ENCODE data around the gene STX1B.

The STX1B gene

DNA sequence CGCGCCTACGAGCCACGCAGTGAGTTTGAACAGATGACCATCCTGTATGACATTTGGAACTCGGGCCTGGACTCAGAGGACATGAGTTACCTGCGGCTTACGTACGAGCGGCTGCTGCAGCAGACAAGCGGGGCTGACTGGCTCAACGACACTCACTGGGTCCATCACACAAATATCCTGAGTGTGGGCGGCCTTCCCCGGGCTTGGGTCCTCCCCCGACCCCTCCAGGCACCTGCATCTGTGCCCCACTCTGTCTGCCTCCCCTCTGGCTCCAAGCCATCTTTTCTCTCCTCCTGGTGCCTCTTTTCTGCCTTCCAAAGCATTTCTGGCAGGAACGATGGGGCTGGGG, 30.4 kb downstream of the STX1B start:
- no peak overlapping the region for H3K4me3 ChIP-seq (ENCODE audit: low read depth, low read length)

GRCh38 chr16:30979170-30980022, 31.0 kb downstream of the STX1B start:
- no peak overlapping the region for H3K4me3 ChIP-seq (ENCODE audit: low read depth, low read length)

- H3K4me3 ChIP-seq (ENCODE audit: low read depth, low read length), result no peak overlapping the region
Measured at GRCh38 chr16:30977502-30977901, 32.9 kb downstream of the STX1B start.

- H3K4me3 ChIP-seq (ENCODE audit: low read depth, low read length), result no peak overlapping the region
Measured at GRCh38 chr16:30976486-30976885, 34.0 kb downstream of the STX1B start.

DNA sequence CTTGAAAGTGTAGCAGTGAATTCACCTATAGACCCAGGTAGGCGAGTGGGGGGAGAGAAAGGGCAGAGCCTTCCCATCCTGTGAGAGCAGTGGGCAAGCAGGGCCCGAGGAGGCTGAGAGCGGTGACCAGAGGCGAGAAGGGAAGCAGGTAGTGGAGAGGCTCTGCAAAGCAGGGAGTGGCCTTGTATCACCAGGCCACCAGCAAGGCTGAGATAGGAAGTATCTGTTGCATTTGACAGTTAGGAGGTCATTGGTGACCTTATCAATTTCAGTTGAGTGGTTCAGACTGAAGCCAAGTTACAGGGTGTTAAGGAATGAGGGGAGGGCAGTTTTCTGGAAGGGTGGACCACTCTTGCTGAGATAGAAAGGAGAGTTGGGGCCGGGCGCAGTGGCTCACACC, 36.1 kb downstream of the STX1B start:
- H3K4me3 ChIP-seq (ENCODE audit: low read depth, low read length), result no peak overlapping the region

DNA sequence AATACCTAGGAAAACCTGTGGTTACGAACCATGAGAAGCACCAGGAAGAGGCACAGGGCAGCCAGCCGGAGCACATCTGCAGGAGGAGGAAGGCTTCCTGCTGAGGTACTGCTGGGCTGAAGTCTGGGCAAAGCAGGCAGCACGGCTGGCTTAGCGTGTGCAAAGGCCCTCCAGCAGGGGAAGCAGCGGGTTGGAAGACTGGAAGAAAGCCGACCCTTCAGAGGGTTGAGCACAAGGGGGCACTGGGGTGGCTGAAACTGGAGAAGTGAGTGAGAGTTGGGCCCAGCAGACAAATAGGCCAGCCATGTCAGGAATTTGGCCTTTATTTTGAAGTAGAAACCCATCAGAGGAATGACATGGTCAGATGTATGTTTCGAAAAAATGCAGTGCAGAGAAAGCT, 37.6 kb downstream of the STX1B start:
- no peak overlapping the region for H3K4me3 ChIP-seq (ENCODE audit: low read depth, low read length)

GRCh38 chr16:30971298-30971697, 39.1 kb downstream of the STX1B start:
- H3K4me3 ChIP-seq (ENCODE audit: low read depth, low read length), result no peak overlapping the region

GRCh38 chr16:30969246-30969842, 41.1 kb downstream of the STX1B start:
- H3K4me3 ChIP-seq (ENCODE audit: low read depth, low read length), result no peak overlapping the region

- no peak overlapping the region for H3K4me3 ChIP-seq (ENCODE audit: low read depth, low read length)
Measured at GRCh38 chr16:30967795-30968194, 42.6 kb downstream of the STX1B start.

DNA sequence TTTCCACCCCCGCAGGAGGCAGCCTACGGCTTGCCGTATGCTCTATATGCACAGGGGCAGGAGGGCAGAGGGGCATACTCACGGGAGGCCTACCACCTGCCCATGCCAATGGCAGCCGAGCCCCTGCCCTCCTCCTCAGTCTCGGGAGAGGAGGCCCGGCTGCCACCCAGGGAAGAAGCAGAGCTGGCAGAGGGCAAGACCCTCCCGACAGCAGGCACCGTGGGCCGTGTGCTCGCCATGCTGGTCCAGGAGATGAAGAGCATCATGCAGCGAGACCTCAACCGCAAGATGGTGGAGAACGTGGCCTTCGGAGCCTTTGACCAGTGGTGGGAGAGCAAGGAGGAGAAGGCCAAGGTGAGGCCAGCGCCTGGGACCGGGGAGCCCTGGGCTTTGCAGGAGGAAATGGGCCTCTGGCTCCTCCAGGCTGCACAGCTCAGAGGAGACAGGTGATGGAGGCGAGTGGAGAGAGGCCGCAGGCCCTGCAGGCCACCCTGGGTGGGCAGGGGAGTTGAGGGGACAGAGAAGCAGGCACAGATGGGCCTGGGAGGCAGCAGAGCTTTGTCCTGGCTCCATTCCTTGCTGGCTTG, 44.3 kb downstream of the STX1B start:
- H3K4me3 ChIP-seq (ENCODE audit: low read depth, low read length), result no peak overlapping the region

DNA sequence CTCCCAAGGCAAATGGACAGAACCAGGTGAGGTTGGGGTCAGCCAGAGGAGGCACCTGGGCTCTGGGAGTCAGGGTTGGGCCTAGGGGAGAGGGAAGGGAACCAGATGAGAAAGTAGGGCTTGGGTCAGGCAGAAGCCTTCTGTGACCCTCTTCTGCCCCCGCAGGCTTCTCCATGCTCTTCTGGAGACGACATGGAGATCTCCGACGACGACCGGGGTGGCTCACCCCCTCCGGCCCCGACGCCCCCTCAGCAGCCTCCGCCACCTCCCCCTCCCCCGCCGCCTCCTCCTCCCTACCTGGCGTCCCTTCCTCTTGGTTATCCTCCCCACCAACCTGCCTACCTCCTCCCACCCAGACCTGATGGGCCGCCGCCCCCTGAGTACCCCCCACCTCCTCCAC, 45.0 kb downstream of the STX1B start:
- H3K4me3 ChIP-seq (ENCODE audit: low read depth, low read length), result no peak overlapping the region

DNA sequence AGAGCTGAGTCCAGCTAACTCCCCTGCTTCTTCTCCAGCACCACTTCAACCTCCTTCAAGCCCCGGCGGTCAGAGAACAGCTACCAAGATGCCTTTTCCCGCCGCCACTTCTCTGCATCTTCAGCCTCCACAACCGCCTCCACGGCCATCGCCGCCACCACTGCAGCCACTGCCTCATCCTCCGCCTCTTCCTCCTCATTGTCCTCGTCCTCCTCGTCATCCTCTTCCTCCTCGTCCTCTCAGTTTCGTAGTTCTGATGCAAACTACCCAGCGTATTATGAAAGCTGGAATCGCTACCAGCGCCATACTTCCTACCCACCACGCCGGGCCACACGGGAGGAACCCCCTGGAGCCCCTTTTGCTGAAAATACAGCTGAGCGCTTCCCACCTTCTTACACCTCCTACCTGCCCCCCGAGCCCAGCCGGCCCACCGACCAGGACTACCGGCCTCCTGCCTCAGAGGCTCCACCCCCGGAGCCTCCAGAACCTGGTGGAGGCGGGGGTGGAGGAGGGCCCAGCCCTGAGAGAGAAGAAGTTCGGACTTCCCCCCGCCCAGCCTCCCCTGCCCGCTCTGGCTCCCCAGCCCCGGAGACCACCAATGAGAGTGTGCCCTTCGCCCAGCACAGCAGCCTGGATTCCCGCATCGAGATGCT, 45.7 kb downstream of the STX1B start:
- no peak overlapping the region for H3K4me3 ChIP-seq (ENCODE audit: low read depth, low read length)

DNA sequence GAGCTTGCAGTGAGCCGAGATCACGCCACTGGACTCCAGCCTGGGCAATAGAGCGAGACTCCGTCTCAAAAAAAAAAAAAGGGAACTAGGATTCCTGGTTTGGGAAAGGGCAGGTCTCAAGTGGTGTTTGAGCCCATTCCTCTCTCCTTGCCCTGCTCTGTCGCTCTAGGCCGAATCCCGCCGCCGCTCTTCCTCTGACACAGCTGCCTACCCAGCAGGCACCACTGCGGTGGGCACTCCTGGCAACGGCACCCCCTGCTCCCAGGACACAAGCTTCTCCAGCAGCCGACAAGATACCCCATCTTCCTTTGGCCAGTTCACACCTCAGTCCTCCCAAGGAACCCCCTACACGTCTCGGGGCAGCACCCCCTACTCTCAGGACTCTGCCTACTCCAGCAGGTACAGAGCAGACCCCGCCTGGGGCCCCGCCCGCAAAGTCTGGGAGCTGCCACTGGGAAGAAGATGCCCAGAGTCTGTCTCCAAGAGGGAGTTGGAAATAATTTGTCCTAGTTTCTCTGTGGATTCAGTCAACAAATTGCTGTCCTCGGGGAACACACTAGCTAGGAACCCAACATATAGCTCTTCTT, 46.4 kb downstream of the STX1B start:
- no peak overlapping the region for H3K4me3 ChIP-seq (ENCODE audit: low read depth, low read length)

GRCh38 chr16:30961384-30961783, 49.1 kb downstream of the STX1B start:
- no peak overlapping the region for H3K4me3 ChIP-seq (ENCODE audit: low read depth, low read length)

DNA sequence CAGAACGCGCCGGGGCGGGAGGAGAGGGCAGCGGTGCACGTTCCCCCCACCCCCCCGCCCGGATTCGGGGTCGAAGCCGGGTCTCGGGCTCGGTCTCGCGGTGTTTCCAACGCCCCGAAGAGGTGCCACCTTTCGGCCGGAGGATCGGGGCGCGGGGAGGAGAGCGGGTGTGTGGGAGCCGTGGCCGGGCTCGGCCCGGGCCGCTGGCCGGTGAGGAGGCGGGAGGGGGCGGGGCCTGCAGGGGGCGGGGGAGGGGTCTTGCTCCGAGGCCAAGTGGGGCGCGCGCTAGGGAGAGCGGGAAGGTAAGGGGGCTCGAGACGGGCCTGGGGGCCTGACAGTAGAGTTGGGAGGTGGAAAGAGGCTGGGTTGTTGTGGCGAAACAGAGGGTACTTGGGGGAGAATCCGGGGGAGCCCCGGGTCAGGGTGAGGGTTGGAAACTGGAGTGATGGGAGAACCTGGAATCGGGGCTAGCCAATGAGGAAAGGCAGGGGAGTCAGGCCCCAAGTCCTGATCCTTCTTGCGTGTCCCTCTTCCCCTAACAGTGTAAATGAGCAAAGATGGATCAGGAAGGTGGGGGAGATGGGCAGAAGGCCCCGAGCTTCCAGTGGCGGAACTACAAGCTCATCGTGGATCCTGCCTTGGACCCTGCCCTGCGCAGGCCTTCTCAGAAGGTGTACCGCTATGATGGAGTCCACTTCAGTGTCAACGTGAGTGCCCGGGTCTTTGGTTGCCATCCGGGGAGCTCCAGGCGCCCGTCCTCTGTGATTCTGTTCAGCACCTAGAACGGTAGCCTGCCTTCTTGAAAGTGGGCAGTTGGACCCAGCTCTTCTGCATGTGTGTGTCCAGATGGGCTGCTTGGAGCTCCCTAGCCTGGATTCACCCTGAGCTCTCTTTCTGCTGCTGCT, 52.0 kb downstream of the STX1B start:
- peak overlapping the region; percentile 89 for H3K4me3 ChIP-seq (ENCODE audit: low read depth, low read length)

GRCh38 chr16:30957456-30958174, 52.8 kb downstream of the STX1B start, which contains the start of gene SETD1A:
SETD1A (plus strand) TSS chr16:30957754; CDS start chr16:30958732, 978 bp downstream.
- peak within 1 kb of the TSS; percentile 89 for H3K4me3 ChIP-seq (ENCODE audit: low read depth, low read length)

- H3K4me3 ChIP-seq (ENCODE audit: low read depth, low read length), result peak overlapping the region; percentile 89
Measured at GRCh38 chr16:30956601-30957455, 53.6 kb downstream of the STX1B start.

- no peak overlapping the region for H3K4me3 ChIP-seq (ENCODE audit: low read depth, low read length)
Measured at GRCh38 chr16:30954993-30955392, 55.4 kb downstream of the STX1B start.

Data from iPS-11a (cell line).